K562 (cell line): ENCODE measurements around the gene ANO3. TPM values are rescaled to one million over a fixed set of nuclear protein-coding genes. Genes with fewer than 3 reads are reported as not detected.

ENCODE experiments used
- ATAC-seq: fragments of 200-7000 bp; cut with Tn5 transposase; 3 replicates; pipeline ENCODE4 v1.9.1; 2020; ENCODE audit warnings: moderate library complexity
- BruUV-seq: library from RNA; stranded (reverse); fragments of 400-500 nt; replicated peaks from 2 replicates; lab custom pipeline; 2021; lab: Mats Ljungman, UMichigan
- CTCF ChIA-PET: fragments of 300-600 bp; formaldehyde crosslinking; extraction: SDS; loops from one replicate; lab custom pipeline; 2021; ENCODE audit warnings: low intra/inter-chr PET ratio; lab: Yijun Ruan, JAX
- POLR2A ChIA-PET: fragments of 300-600, 350-650 bp; sonication (Branson Sonifier 250); formaldehyde crosslinking; extraction: SDS; loops from one replicate; lab custom pipeline; 2021; ENCODE audit warnings: antibody characterized with exemption, inconsistent platforms; lab: Yijun Ruan, JAX
- DNase-seq, 4 experiments: peaks; one replicate each; pipeline versions ENCODE4 v3.0.0 to v3.0.0-alpha.2; 2011 to 2018; ENCODE audit warnings: low spot score in 3 of 4, mixed read lengths in 3 of 4; ENCODE audit errors: extremely low read depth in 1 of 4
- FAIRE-seq: peaks from 2 replicates; lab custom pipeline; 2011; peaks lifted over from hg19 to GRCh38; lab: Jason Lieb, UNC
- H2AFZ ChIP-seq: 2 replicates; pipeline ENCODE4 v1.6.0; 2011; ENCODE audit warnings: low read depth, low read length, control low read depth, inconsistent platforms
- H3K27ac ChIP-seq: fragments of 200-600 bp; 3 replicates; pipeline ENCODE4 v1.8.0; 2011; ENCODE audit warnings: low read depth, mild to moderate bottlenecking, control low read depth, inconsistent platforms, low read length, moderate library complexity, mixed read lengths; ENCODE audit errors: extremely low read depth
- H3K27me3 ChIP-seq, 2 experiments: fragments of 300-600 bp in 1 of 2; 2 replicates in 1 of 2; 3 replicates in 1 of 2; pipeline versions ENCODE4 v1.6.0 to v1.8.0; 2011; ENCODE audit warnings: inconsistent platforms in 2 of 2, low read length in 2 of 2, mild to moderate bottlenecking in 1 of 2, mixed read lengths in 1 of 2, moderate library complexity in 1 of 2; ENCODE audit not compliant: control insufficient read depth in 2 of 2, insufficient read depth in 2 of 2
- H3K36me3 ChIP-seq: fragments of 300-600 bp; 3 replicates; pipeline ENCODE4 v1.8.0; 2011; ENCODE audit warnings: mild to moderate bottlenecking, low read length, inconsistent platforms; ENCODE audit not compliant: control insufficient read depth, insufficient read depth
- H3K4me1 ChIP-seq, 2 experiments: fragments of 200-600 bp in 1 of 2; replicated peaks in 1 of 2; 2 replicates in 1 of 2; 3 replicates in 1 of 2; pipeline versions ENCODE4 v1.5.1 to v1.8.0; 2011; ENCODE audit warnings: inconsistent platforms in 2 of 2, low read length in 2 of 2, mild to moderate bottlenecking in 1 of 2, mixed read lengths in 1 of 2, moderate library complexity in 1 of 2; ENCODE audit not compliant: control insufficient read depth in 2 of 2, insufficient read depth in 2 of 2
- H3K4me2 ChIP-seq: 2 replicates; pipeline ENCODE4 v1.6.1; 2011; ENCODE audit warnings: low read length, control low read depth, inconsistent platforms, mixed read lengths; ENCODE audit not compliant: insufficient read depth
- H3K4me3 ChIP-seq: fragments of 200-600 bp; sonication (generic), shearing (Covaris generic); 2 replicates; pipeline ENCODE4 v1.5.1; 2016; ENCODE audit warnings: control low read depth, inconsistent platforms
- H3K79me2 ChIP-seq: fragments of 200-600 bp; 3 replicates; pipeline ENCODE4 v1.8.0; 2011; ENCODE audit warnings: low read length, inconsistent platforms; ENCODE audit not compliant: control insufficient read depth, insufficient read depth
- H3K9ac ChIP-seq, 2 experiments: 2 replicates each; pipeline versions ENCODE4 v1.6.0 to v1.6.1; 2011; ENCODE audit warnings: low read depth in 2 of 2, low read length in 2 of 2, control low read depth in 1 of 2, inconsistent platforms in 1 of 2, mild to moderate bottlenecking in 1 of 2, mixed read lengths in 1 of 2; ENCODE audit not compliant: insufficient read depth in 1 of 2
- H3K9me1 ChIP-seq: one replicate; pipeline ENCODE4 v1.6.0; 2011; ENCODE audit warnings: inconsistent platforms, mild to moderate bottlenecking, low read length, moderate library complexity; ENCODE audit not compliant: control insufficient read depth, insufficient read depth
- H3K9me3 ChIP-seq: replicated peaks from 2 replicates; pipeline ENCODE4 v1.5.1; 2011; ENCODE audit warnings: low read depth, low read length, inconsistent platforms; ENCODE audit not compliant: control insufficient read depth, insufficient read depth
- H4K20me1 ChIP-seq: replicated peaks from 2 replicates; pipeline ENCODE4 v1.6.1; 2011; ENCODE audit warnings: low read length, inconsistent platforms, mixed read lengths; ENCODE audit not compliant: control insufficient read depth, insufficient read depth
- CTBP1 ChIP-seq: fragments of 450-650 bp; IDR thresholded peaks from 2 replicates; pipeline ENCODE4 v1.6.1; 2016; ENCODE audit warnings: borderline replicate concordance
- EHMT2 ChIP-seq: fragments of 450-650 bp; IDR thresholded peaks from 2 replicates; pipeline ENCODE4 v1.6.1; 2018; ENCODE audit warnings: antibody characterized with exemption
- PYGO2 ChIP-seq: fragments of 450-650 bp; IDR thresholded peaks from 2 replicates; pipeline ENCODE4 v1.6.1; 2016; ENCODE audit warnings: mild to moderate bottlenecking, missing genetic modification characterization, moderate library complexity, missing compliant biosample characterization
- RBFOX2 ChIP-seq: fragments of 200-400 bp; formaldehyde crosslinking; IDR thresholded peaks from 2 replicates; pipeline ENCODE4 v1.6.1; 2017; ENCODE audit warnings: low read depth, mild to moderate bottlenecking, low read length, moderate library complexity
- ZNF444 ChIP-seq: fragments of 250-450 bp; sonication (Bioruptor Pico); IDR thresholded peaks from 2 replicates; pipeline ENCODE4 v1.4.0; 2020; ENCODE audit warnings: mild to moderate bottlenecking, moderate library complexity
- WGBS: fragments of 100-300 bp; shearing (Covaris generic); methylation state at CpG from one replicate; pipeline ENCODE4 v1.1.6; 2016; ENCODE audit warnings: low coverage, mixed read lengths; ENCODE audit not compliant: insufficient coverage; ENCODE audit errors: missing lambda C conversion rate; 5-methylcytosine and 5-hydroxymethylcytosine counted together
- in situ Hi-C: fragments of 300-500 bp; cut with MboI; formaldehyde crosslinking; loops from 4 replicates; pipeline ENCODE4 v1.15.0; 2018; ENCODE audit warnings: inconsistent platforms, mixed read lengths
- intact Hi-C: fragments of 100-400 bp; cut with micrococcal nuclease; formaldehyde crosslinking; loops from 2 replicates; pipeline ENCODE4 v1.14.2; 2022
- polyA plus RNA-seq, 8 experiments: library from polyadenylated mRNA; depleted of rRNA in 4 of 8; stranded (reverse) in 5 of 8; unstranded in 3 of 8; fragments of >200 nt; fragmentation: Nextera tagmentation in 2 of 8; fragmentation: Illumina TruSeq in 1 of 8; extraction: Ambion mirVana in 2 of 8; extraction: Trizol in 1 of 8; gene quantifications; 2 replicates each; pipeline versions ENCODE4 v1.2.1 to v1.2.3, GENCODE V29; 2011 to 2014; ENCODE audit warnings: inconsistent platforms in 1 of 8, missing spikeins in 1 of 8
- total RNA-seq, 7 experiments: library from RNA; depleted of rRNA in 6 of 7; stranded (reverse); fragments of >200 nt in 6 of 7; fragmentation: Illumina TruSeq in 2 of 7; extraction: Trizol in 2 of 7; gene quantifications; 2 replicates each; pipeline versions ENCODE4 v1.2.1 to v1.2.3, GENCODE V29; 2011 to 2021; ENCODE audit warnings: low replicate concordance in 1 of 7
- TF ChIP-seq, protein P1 (sequence below): fragments of 450-650 bp; IDR thresholded peaks from 2 replicates; pipeline ENCODE4 v1.7.0; 2016; ENCODE audit warnings: borderline replicate concordance
- TF ChIP-seq, protein P2 (sequence below): sonication (generic); formaldehyde crosslinking; IDR thresholded peaks from 2 replicates; pipeline ENCODE4 v1.8.1; 2023; ENCODE audit warnings: mild to moderate bottlenecking, missing genetic modification reagents
- TF ChIP-seq, protein P3 (sequence below): fragments of 450-650 bp; IDR thresholded peaks from 2 replicates; pipeline ENCODE4 v1.6.1; 2016; ENCODE audit warnings: low read depth, mild to moderate bottlenecking, moderate library complexity
- TF ChIP-seq, protein P4 (sequence below), 2 experiments: fragments of 450-650 bp; conservative IDR thresholded peaks; 2 replicates each; pipeline ENCODE4 v1.6.1; 2017; ENCODE audit warnings: mild to moderate bottlenecking in 2 of 2, moderate library complexity in 2 of 2

Gene ANO3
- total and polyA plus RNA-seq, 9 of the 15 experiments (the other 6 are each of a cell fraction or from before 2014, with no cell fraction given) = 0.01 to 0.13 (median 0.04) TPM; not detected in 1

DNA sequence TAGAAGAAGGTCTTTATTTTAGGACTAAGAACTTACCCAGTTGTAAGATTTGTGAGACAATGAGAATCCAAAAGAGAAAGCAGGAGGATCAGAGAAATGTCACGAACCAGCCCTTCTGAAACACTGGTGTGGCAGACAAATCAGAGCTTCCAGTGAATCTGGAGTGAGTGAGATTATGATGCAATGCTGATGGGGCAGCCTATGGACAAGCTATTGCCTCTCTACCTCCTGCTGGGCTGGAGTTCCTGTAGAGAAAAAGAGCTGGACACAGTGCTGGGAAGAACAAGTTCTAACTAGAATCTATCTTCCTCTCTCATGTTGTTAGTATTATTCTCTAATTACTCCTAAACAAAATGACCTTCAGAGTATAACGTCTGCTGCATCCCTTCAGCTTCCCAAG is 12.0 kb upstream of the ANO3 start:
- no peaks in the 10 kb centered on the region for H3K79me2 ChIP-seq
- ATAC-seq = no peak
- H3K36me3 ChIP-seq = no peaks in the 10 kb centered on the region
- H3K9ac ChIP-seq = no peak overlapping the region
- no peak overlapping the region for H3K27ac ChIP-seq
- TF ChIP-seq, protein P1, sequence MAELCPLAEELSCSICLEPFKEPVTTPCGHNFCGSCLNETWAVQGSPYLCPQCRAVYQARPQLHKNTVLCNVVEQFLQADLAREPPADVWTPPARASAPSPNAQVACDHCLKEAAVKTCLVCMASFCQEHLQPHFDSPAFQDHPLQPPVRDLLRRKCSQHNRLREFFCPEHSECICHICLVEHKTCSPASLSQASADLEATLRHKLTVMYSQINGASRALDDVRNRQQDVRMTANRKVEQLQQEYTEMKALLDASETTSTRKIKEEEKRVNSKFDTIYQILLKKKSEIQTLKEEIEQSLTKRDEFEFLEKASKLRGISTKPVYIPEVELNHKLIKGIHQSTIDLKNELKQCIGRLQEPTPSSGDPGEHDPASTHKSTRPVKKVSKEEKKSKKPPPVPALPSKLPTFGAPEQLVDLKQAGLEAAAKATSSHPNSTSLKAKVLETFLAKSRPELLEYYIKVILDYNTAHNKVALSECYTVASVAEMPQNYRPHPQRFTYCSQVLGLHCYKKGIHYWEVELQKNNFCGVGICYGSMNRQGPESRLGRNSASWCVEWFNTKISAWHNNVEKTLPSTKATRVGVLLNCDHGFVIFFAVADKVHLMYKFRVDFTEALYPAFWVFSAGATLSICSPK = no peak
- TF ChIP-seq EHMT2 = no peak
- no peak for TF ChIP-seq CTBP1
- TF ChIP-seq, protein P2, sequence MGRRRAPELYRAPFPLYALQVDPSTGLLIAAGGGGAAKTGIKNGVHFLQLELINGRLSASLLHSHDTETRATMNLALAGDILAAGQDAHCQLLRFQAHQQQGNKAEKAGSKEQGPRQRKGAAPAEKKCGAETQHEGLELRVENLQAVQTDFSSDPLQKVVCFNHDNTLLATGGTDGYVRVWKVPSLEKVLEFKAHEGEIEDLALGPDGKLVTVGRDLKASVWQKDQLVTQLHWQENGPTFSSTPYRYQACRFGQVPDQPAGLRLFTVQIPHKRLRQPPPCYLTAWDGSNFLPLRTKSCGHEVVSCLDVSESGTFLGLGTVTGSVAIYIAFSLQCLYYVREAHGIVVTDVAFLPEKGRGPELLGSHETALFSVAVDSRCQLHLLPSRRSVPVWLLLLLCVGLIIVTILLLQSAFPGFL (CRISPR knock-in tag) = no peak
- no peak for TF ChIP-seq PYGO2 (tag)
- TF ChIP-seq, protein P3, sequence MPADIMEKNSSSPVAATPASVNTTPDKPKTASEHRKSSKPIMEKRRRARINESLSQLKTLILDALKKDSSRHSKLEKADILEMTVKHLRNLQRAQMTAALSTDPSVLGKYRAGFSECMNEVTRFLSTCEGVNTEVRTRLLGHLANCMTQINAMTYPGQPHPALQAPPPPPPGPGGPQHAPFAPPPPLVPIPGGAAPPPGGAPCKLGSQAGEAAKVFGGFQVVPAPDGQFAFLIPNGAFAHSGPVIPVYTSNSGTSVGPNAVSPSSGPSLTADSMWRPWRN = no peak
- no peak for TF ChIP-seq ZNF444 (CRISPR knock-in tag)
- no peak for TF ChIP-seq RBFOX2
- TF ChIP-seq, protein P4, sequence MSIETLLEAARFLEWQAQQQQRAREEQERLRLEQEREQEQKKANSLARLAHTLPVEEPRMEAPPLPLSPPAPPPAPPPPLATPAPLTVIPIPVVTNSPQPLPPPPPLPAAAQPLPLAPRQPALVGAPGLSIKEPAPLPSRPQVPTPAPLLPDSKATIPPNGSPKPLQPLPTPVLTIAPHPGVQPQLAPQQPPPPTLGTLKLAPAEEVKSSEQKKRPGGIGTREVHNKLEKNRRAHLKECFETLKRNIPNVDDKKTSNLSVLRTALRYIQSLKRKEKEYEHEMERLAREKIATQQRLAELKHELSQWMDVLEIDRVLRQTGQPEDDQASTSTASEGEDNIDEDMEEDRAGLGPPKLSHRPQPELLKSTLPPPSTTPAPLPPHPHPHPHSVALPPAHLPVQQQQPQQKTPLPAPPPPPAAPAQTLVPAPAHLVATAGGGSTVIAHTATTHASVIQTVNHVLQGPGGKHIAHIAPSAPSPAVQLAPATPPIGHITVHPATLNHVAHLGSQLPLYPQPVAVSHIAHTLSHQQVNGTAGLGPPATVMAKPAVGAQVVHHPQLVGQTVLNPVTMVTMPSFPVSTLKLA (conservative IDR thresholded peaks at IDR 0.05) = no peak
- TF ChIP-seq, all 486 proteins: peak for 0
- no TSS peak for BruUV-seq
- in situ Hi-C loops = no loop called here
- ChIA-PET CTCF (no interaction called here), POLR2A (no interaction called here)
- Histone ChIP-seq H3K27me3 (no peaks in the 10 kb centered on the region), H3K4me1 (no peaks in the 10 kb centered on the region), H3K9me3 (no peaks in the 10 kb centered on the region), H3K4me2 (no peak overlapping the region), H3K9me1 (no peaks in the 10 kb centered on the region), H3K4me3 (no peak overlapping the region), H2AFZ (no peak overlapping the region), H4K20me1 (no peaks in the 10 kb centered on the region)
- no peak for DNase-seq
- intact Hi-C loops = no loop called here
- WGBS = 0% methylated on average over 2 of the region's 2 CpGs
- FAIRE-seq = no peak
